ENCODE data around the gene AGAP5. TPM values are rescaled to one million over a fixed set of nuclear protein-coding genes. Genes with fewer than 3 reads are reported as not detected.
A peak's percentile ranks its signal among the peaks of the same experiment; 100 is the strongest.

AGAP5 gene
- total and polyA plus RNA-seq, 9 of the 15 experiments (the other 6 are each of a cell fraction or from before 2014, with no cell fraction given), result 0.32 to 7.5 (median 5.3) TPM

- no peak for TF ChIP-seq SAFB2 (IDR thresholded peaks at IDR 0.05; ENCODE audit: borderline replicate concordance, low read depth, low read length, severe bottlenecking)
- TF ChIP-seq CHCHD3 (CRISPR knock-in tag; IDR thresholded peaks at IDR 0.05), result no peak
- no peak for TF ChIP-seq ZNF407 (IDR thresholded peaks at IDR 0.05; ENCODE audit: low read depth)
- peak; percentile 53 for TF ChIP-seq HMGN3 (IDR thresholded peaks at IDR 0.05; ENCODE audit: borderline replicate concordance, extremely low read depth, insufficient read length, low read depth, low read length)
- peak; percentile 97 for TF ChIP-seq POLR2G (IDR thresholded peaks at IDR 0.05; ENCODE audit: low read depth, low read length)
- TF ChIP-seq, protein P1, sequence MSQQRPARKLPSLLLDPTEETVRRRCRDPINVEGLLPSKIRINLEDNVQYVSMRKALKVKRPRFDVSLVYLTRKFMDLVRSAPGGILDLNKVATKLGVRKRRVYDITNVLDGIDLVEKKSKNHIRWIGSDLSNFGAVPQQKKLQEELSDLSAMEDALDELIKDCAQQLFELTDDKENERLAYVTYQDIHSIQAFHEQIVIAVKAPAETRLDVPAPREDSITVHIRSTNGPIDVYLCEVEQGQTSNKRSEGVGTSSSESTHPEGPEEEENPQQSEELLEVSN (IDR thresholded peaks at IDR 0.05; ENCODE audit: borderline replicate concordance in 1 of 2, extremely low read depth in 1 of 2, insufficient read depth in 1 of 2, insufficient read length in 1 of 2, low read depth in 1 of 2, low read length in 1 of 2, poor library complexity in 1 of 2, severe bottlenecking in 1 of 2), result no peak
- TF ChIP-seq ZFP36 (IDR thresholded peaks at IDR 0.05; ENCODE audit: low read depth, low read length, partially characterized antibody), result peak; percentile 4
- no peak for TF ChIP-seq MBD1 (CRISPR knock-in tag; IDR thresholded peaks at IDR 0.05)
- TF ChIP-seq ZNF764 (CRISPR knock-in tag; IDR thresholded peaks at IDR 0.05; ENCODE audit: low read depth), result no peak
- TF ChIP-seq FOXP4 (CRISPR knock-in tag; IDR thresholded peaks at IDR 0.05; ENCODE audit: borderline replicate concordance), result no peak
- peak; percentile 96 for TF ChIP-seq EP400 (IDR thresholded peaks at IDR 0.05)
- no peak for TF ChIP-seq ZNF12 (CRISPR knock-in tag; IDR thresholded peaks at IDR 0.05)
- TF ChIP-seq DPF2 (IDR thresholded peaks at IDR 0.05), result 0 out of 2 replicates have a peak, but pooled peaks have one; percentile 32
Observed at GRCh38 chr10:73730153-73730906, 32.4 kb upstream of the AGAP5 start (continued).
